ELF-1 (cell line): ENCODE measurements around the gene PDE4C.
"Not testable (repeated sequence)": the region's sequence is repeated elsewhere in the genome, so short reads cannot be mapped to it uniquely, and the experiment has no call there.

Experiments used
- DNase-seq: peaks from one replicate; pipeline ENCODE4 v3.0.0-alpha.2; 2016; ENCODE audit warnings: low read depth, low spot score

PDE4C gene

GRCh38 chr19:18223860-18224524 is 2.2 kb downstream of the PDE4C start:
- peak; percentile 96 for DNase-seq

GRCh38 chr19:18221815-18222725 is 4.2 kb downstream of the PDE4C start:
- DNase-seq = peak; percentile 78

- DNase-seq = peak; percentile 77
Observed at GRCh38 chr19:18220632-18221275, 5.5 kb downstream of the PDE4C start.

- no peak for DNase-seq
Observed at GRCh38 chr19:18219911-18220631, 6.2 kb downstream of the PDE4C start.

GRCh38 chr19:18218600-18218999 is 7.6 kb downstream of the PDE4C start:
- DNase-seq = no peak

- DNase-seq = no peak
Observed at GRCh38 chr19:18218159-18218558, 8.1 kb downstream of the PDE4C start.

- no peak for DNase-seq
Observed at GRCh38 chr19:18216789-18217188, 9.4 kb downstream of the PDE4C start.

- DNase-seq = no peak
Observed at GRCh38 chr19:18214779-18215433, 11.3 kb downstream of the PDE4C start.

GRCh38 chr19:18211683-18212082 is 14.6 kb downstream of the PDE4C start:
- DNase-seq = no peak

- DNase-seq = not testable (repeated sequence)
Observed at GRCh38 chr19:18209912-18210311, 16.3 kb downstream of the PDE4C start.

- no peak for DNase-seq
Observed at GRCh38 chr19:18208098-18208951, 17.9 kb downstream of the PDE4C start.

- DNase-seq = no peak
Observed at GRCh38 chr19:18206018-18206417, 20.2 kb downstream of the PDE4C start.

GRCh38 chr19:18205200-18205892 is 20.9 kb downstream of the PDE4C start:
- DNase-seq = peak; percentile 67

- DNase-seq = no peak
Observed at GRCh38 chr19:18204394-18205199, 21.6 kb downstream of the PDE4C start.

GRCh38 chr19:18203863-18204393 is 22.3 kb downstream of the PDE4C start, which contains the start of gene RAB3A:
Gene RAB3A, minus strand, starts transcription at chr19:18204042. Its CDS starts 1,302 bp downstream, at chr19:18202740.
- peak; percentile 100 for DNase-seq

- DNase-seq = no peak
Observed at GRCh38 chr19:18203408-18203862, 22.8 kb downstream of the PDE4C start.

GRCh38 chr19:18202778-18203407 is 23.3 kb downstream of the PDE4C start:
- DNase-seq = no peak

- no peak for DNase-seq
Observed at GRCh38 chr19:18202397-18202777, 23.9 kb downstream of the PDE4C start.
